ENCODE results near the gene ACADM.
"Not testable (repeated sequence)": the region's sequence is repeated elsewhere in the genome, so short reads cannot be mapped to it uniquely, and the experiment has no call there.

DNA sequence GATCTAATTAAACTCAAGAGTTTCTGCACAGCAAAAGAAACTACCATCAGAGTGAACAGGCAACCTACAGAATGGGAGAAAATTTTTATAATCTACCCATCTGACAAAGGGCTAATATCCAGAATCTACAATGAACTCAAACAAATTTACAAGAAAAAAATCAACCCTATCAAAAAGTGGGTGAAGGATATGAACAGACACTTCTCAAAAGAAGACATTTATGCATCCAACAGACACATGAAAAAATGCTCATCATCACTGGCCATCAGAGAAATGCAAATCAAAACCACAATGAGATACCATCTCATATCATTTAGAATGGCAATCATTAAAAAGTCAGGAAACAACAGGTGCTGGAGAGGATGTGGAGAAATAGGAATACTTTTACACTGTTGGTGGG is 32.7 kb downstream of the ACADM start:
- TF ChIP-seq, protein P1, sequence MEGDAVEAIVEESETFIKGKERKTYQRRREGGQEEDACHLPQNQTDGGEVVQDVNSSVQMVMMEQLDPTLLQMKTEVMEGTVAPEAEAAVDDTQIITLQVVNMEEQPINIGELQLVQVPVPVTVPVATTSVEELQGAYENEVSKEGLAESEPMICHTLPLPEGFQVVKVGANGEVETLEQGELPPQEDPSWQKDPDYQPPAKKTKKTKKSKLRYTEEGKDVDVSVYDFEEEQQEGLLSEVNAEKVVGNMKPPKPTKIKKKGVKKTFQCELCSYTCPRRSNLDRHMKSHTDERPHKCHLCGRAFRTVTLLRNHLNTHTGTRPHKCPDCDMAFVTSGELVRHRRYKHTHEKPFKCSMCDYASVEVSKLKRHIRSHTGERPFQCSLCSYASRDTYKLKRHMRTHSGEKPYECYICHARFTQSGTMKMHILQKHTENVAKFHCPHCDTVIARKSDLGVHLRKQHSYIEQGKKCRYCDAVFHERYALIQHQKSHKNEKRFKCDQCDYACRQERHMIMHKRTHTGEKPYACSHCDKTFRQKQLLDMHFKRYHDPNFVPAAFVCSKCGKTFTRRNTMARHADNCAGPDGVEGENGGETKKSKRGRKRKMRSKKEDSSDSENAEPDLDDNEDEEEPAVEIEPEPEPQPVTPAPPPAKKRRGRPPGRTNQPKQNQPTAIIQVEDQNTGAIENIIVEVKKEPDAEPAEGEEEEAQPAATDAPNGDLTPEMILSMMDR (IDR thresholded peaks at IDR 0.05) = not testable (repeated sequence)
- TF ChIP-seq ZFX (IDR thresholded peaks at IDR 0.05; ENCODE audit: borderline replicate concordance) = not testable (repeated sequence)
